DOHH2 (cell line): ENCODE data around the gene NSD2.

ENCODE experiments used
- H3F3A ChIP-seq: fragments of 200-600 bp; sonication (generic), shearing (Covaris generic); 2 replicates; pipeline ENCODE4 v1.6.0; 2016; ENCODE audit warnings: antibody characterized with exemption, mild to moderate bottlenecking; ENCODE audit not compliant: control insufficient read depth, insufficient read depth
- H3K27ac ChIP-seq: fragments of 200-600 bp; sonication (generic); 2 replicates; pipeline ENCODE4 v1.5.1; 2014; ENCODE audit warnings: low read depth, mild to moderate bottlenecking, low read length, moderate library complexity
- H3K27me3 ChIP-seq: fragments of 200-600 bp; sonication (generic); 2 replicates; pipeline ENCODE4 v1.6.1; 2014; ENCODE audit warnings: mild to moderate bottlenecking, low read length, mixed read lengths; ENCODE audit not compliant: control insufficient read depth
- H3K36me3 ChIP-seq: fragments of 200-600 bp; sonication (generic); 2 replicates; pipeline ENCODE4 v1.6.1; 2014; ENCODE audit warnings: mild to moderate bottlenecking, low read length, moderate library complexity, mixed read lengths; ENCODE audit not compliant: control insufficient read depth
- H3K4me1 ChIP-seq: fragments of 200-600 bp; sonication (generic); 2 replicates; pipeline ENCODE4 v1.6.1; 2014; ENCODE audit warnings: mild to moderate bottlenecking, low read length, mixed read lengths; ENCODE audit not compliant: control insufficient read depth
- H3K4me2 ChIP-seq: fragments of 200-600 bp; sonication (generic); 2 replicates; pipeline ENCODE4 v1.6.0; 2014; ENCODE audit warnings: mild to moderate bottlenecking, low read length, moderate library complexity
- H3K4me3 ChIP-seq: fragments of 200-600 bp; sonication (generic); 2 replicates; pipeline ENCODE4 v1.5.1; 2014; ENCODE audit warnings: mild to moderate bottlenecking, low read length, mixed read lengths
- H3K79me2 ChIP-seq: fragments of 200-600 bp; sonication (generic); 2 replicates; pipeline ENCODE4 v1.6.1; 2014; ENCODE audit warnings: mild to moderate bottlenecking, low read length, mixed read lengths; ENCODE audit not compliant: control insufficient read depth
- H3K9me2 ChIP-seq: fragments of 200-600 bp; sonication (generic); replicated peaks from 2 replicates; pipeline ENCODE4 v1.6.1; 2014; ENCODE audit warnings: mild to moderate bottlenecking, low read length, mixed read lengths; ENCODE audit not compliant: control insufficient read depth
- H3K9me3 ChIP-seq: fragments of 200-600 bp; sonication (generic); 2 replicates; pipeline ENCODE4 v1.6.1; 2014; ENCODE audit warnings: antibody characterized with exemption, low read length, mixed read lengths; ENCODE audit not compliant: control insufficient read depth, insufficient read depth
- H4K20me1 ChIP-seq: fragments of 200-600 bp; sonication (generic); 2 replicates; pipeline ENCODE4 v1.6.0; 2014; ENCODE audit warnings: low read depth, mild to moderate bottlenecking, antibody characterized with exemption, low read length, moderate library complexity; ENCODE audit not compliant: control insufficient read depth, insufficient read depth
- EZH2phosphoT487 ChIP-seq: fragments of 200-600 bp; sonication (generic); IDR thresholded peaks from 2 replicates; pipeline ENCODE4 v1.6.1; 2017; ENCODE audit warnings: borderline replicate concordance, mild to moderate bottlenecking, antibody characterized with exemption, low read length, moderate library complexity, mixed read lengths
- TF ChIP-seq, protein P1 (sequence below): fragments of 200-600 bp; sonication (generic); IDR thresholded peaks from one replicate; pipeline ENCODE4 v1.5.1; 2014; ENCODE audit warnings: antibody characterized with exemption, mild to moderate bottlenecking, low read depth, low read length; ENCODE audit not compliant: poor library complexity, severe bottlenecking

Gene NSD2

DNA sequence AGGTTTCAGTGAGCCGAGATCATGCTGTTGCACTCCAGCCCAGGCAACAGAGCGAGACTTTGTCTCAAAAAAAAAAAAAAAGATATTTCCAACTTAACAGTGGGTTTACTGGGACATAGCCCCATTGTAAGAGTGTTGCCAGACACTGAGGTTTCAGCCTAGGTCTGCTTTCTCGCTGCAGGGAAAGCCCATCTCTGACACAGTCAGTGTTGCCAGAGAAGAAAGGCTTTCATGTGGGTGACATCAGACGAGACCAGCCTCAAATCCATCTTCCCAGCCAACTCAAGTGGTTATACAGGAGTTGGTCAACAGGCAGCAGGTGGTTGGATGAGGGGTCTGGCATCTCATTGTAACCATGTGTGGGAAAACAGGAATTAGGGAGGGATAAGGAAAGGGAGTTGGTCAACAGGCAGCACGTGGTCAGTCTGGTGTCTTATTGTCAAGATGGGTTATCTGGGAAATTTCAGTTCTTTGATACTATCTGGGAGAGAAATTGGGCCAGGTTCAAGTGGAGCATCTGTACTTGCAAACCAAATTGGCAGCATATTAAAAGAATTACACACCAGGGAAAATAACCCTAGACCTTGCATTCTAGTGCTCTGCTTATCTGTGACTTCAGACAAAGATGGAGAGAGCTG is 96.4 kb downstream of the NSD2 start:
- H3K36me3 ChIP-seq, result peaks cover 84% of the 10 kb centered on the region
- no peak overlapping the region for H3K4me2 ChIP-seq
- H3K9me3 ChIP-seq, result no peaks in the 10 kb centered on the region
- no peaks in the 10 kb centered on the region for H3K9me2 ChIP-seq
- H3K79me2 ChIP-seq, result peaks cover 7% of the 10 kb centered on the region; the same call in 1 of the 2 replicates
- no peak overlapping the region for H3K4me3 ChIP-seq
- H3K4me1 ChIP-seq, result no peaks in the 10 kb centered on the region
- no peak for TF ChIP-seq EZH2phosphoT487
- no peak overlapping the region for H3K27ac ChIP-seq
- H3K27me3 ChIP-seq, result no peaks in the 10 kb centered on the region
- H3F3A ChIP-seq, result peaks cover 2% of the 10 kb centered on the region
- no peaks in the 10 kb centered on the region; the same call in 1 of the 2 replicates for H4K20me1 ChIP-seq

DNA sequence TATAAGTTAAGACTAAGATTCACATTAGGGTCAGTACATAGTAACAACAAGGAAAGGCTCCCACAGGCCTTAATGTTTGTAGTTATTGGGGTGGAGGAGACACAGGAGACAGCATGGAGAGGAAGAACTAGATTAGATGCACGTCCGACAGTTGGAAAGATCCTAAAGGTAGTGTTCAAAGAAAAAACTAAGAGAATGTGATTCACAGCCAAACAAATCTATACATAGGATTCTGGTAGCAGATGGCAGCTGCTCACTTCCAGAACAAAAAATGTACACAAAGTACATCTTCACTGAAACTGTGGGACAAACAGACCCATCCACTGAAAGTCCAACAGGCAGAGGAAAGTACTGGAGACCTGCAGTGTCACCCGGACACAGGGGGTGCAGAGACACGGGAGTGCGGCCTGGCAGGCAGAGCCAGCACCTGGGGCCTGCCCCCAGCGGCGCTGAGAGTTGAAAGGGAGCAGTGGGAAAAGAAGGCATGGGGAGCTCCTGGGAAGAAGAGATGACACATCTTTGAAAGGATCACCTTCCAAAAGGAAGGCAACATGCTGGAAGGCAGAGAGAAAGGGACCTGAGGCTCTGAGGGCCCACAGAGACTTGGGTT is 97.6 kb downstream of the NSD2 start:
- no peak for TF ChIP-seq EZH2phosphoT487
- TF ChIP-seq, protein P1, sequence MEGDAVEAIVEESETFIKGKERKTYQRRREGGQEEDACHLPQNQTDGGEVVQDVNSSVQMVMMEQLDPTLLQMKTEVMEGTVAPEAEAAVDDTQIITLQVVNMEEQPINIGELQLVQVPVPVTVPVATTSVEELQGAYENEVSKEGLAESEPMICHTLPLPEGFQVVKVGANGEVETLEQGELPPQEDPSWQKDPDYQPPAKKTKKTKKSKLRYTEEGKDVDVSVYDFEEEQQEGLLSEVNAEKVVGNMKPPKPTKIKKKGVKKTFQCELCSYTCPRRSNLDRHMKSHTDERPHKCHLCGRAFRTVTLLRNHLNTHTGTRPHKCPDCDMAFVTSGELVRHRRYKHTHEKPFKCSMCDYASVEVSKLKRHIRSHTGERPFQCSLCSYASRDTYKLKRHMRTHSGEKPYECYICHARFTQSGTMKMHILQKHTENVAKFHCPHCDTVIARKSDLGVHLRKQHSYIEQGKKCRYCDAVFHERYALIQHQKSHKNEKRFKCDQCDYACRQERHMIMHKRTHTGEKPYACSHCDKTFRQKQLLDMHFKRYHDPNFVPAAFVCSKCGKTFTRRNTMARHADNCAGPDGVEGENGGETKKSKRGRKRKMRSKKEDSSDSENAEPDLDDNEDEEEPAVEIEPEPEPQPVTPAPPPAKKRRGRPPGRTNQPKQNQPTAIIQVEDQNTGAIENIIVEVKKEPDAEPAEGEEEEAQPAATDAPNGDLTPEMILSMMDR, result no peak
- Histone ChIP-seq H3K27me3 (no peaks in the 10 kb centered on the region), H4K20me1 (no peaks in the 10 kb centered on the region; the same call in 1 of the 2 replicates), H3K4me2 (no peak overlapping the region), H3K36me3 (peaks cover 84% of the 10 kb centered on the region), H3K9me3 (no peaks in the 10 kb centered on the region), H3F3A (peaks cover 2% of the 10 kb centered on the region), H3K27ac (no peak overlapping the region), H3K4me3 (no peak overlapping the region), H3K4me1 (no peaks in the 10 kb centered on the region), H3K9me2 (no peaks in the 10 kb centered on the region), H3K79me2 (peaks cover 7% of the 10 kb centered on the region; the same call in 1 of the 2 replicates)

DNA sequence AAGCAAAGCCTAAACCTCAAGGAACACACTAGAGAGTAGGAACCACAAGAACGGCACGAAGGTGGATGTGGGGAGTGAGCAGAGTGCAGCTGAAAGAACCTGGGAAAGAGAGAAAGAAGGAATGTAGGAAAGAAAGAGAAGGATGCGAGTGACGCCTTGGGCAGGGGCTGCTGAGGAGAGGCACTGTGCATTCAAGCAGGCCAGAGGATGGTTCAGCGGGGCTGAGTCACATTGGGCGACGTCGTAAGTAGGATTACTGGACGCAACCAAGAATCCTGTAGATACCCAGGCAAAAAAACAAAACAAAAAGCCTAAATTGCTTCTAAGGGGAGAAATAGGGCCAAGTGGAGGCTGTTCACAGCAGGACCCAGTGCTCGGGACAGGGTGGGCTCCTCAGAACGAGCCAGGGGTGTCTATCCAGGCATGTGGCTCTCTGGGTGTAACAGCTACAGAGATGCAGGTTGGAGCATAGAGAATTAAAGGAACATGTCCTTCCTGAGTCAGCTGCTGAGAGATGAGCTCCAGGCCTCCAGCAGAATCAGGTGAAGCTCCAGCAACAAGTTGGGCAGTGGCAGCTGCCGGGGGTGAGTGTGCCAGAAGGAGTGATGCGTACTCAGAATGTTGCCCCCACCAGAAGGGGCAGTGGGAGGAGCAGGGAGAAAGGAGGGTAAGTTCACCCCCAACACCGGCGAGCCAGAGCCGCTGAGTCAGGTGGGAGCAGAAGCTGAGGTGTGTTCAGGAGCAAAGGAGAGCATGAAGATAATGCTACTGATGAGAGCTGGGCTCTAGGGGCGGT is 98.9 kb downstream of the NSD2 start:
- TF ChIP-seq EZH2phosphoT487, result no peak
- TF ChIP-seq, protein P1, result no peak
- no peak overlapping the region for H3K4me2 ChIP-seq
- no peaks in the 10 kb centered on the region for H3K9me2 ChIP-seq
- H3F3A ChIP-seq, result peaks cover 2% of the 10 kb centered on the region; the same call in 1 of the 2 replicates
- H3K4me3 ChIP-seq, result no peak overlapping the region
- H3K4me1 ChIP-seq, result no peaks in the 10 kb centered on the region
- no peaks in the 10 kb centered on the region for H3K9me3 ChIP-seq
- no peaks in the 10 kb centered on the region for H3K27me3 ChIP-seq
- H3K27ac ChIP-seq, result no peak overlapping the region
- peaks cover 3% of the 10 kb centered on the region; the same call in 1 of the 2 replicates for H3K79me2 ChIP-seq
- no peaks in the 10 kb centered on the region for H4K20me1 ChIP-seq
- peaks cover 82% of the 10 kb centered on the region for H3K36me3 ChIP-seq

DNA sequence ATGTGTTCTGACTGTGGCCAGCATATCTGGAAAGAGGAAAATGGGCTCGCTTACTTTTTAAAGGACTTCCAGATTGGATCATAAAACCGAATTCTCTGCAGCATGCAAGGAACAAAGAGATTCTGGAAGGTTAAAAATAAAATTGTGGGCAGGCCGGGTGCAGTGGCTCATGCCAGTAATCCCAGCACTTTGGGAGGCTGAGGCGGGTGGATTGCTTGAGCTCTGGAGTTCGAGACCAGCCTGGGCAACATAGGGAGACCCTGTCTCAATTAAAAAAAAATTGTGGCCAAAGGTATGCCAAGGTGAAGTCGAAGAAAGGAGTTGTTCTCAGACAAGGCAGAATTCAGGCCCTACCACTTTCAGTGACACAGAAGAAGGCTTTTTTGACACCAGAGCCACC is 99.7 kb downstream of the NSD2 start:
- peaks cover 82% of the 10 kb centered on the region for H3K36me3 ChIP-seq
- no peaks in the 10 kb centered on the region for H3F3A ChIP-seq
- H3K4me3 ChIP-seq, result no peak overlapping the region
- no peaks in the 10 kb centered on the region for H3K9me2 ChIP-seq
- no peaks in the 10 kb centered on the region for H4K20me1 ChIP-seq
- H3K9me3 ChIP-seq, result no peaks in the 10 kb centered on the region
- H3K79me2 ChIP-seq, result peaks cover 3% of the 10 kb centered on the region; the same call in 1 of the 2 replicates
- no peaks in the 10 kb centered on the region for H3K4me1 ChIP-seq
- H3K27ac ChIP-seq, result no peak overlapping the region
- no peaks in the 10 kb centered on the region for H3K27me3 ChIP-seq
- no peak overlapping the region for H3K4me2 ChIP-seq
- TF ChIP-seq, protein P1, result no peak
- no peak for TF ChIP-seq EZH2phosphoT487
